Progenitor cell of endocrine pancreas (in vitro differentiated cells): ENCODE results near the gene CAP1. TPM values are rescaled to one million over a fixed set of nuclear protein-coding genes. Genes with fewer than 3 reads are reported as not detected.

Source experiments
- DNase-seq: peaks from one replicate; pipeline ENCODE4 v3.0.0; 2021; ENCODE audit warnings: low spot score; ENCODE audit not compliant: unreplicated experiment
- H3K27ac Mint-ChIP-seq: 2 replicates; pipeline ENCODE4 v1.8.0; 2021; ENCODE audit warnings: mild to moderate bottlenecking, moderate library complexity, mixed read lengths
- H3K27me3 Mint-ChIP-seq: 2 replicates; pipeline ENCODE4 v1.8.0; 2021; ENCODE audit warnings: mixed read lengths
- H3K36me3 Mint-ChIP-seq: 2 replicates; pipeline ENCODE4 v1.8.0; 2022; ENCODE audit warnings: mixed read lengths; ENCODE audit not compliant: insufficient read depth
- H3K4me1 Mint-ChIP-seq: 2 replicates; pipeline ENCODE4 v1.8.0; 2021; ENCODE audit warnings: low read depth, mixed read lengths
- H3K4me3 Mint-ChIP-seq: 2 replicates; pipeline ENCODE4 v1.8.0; 2021; ENCODE audit warnings: low read depth, mild to moderate bottlenecking, moderate library complexity, mixed read lengths
- H3K9me3 Mint-ChIP-seq: 2 replicates; pipeline ENCODE4 v1.8.0; 2021; ENCODE audit warnings: low read depth, mixed read lengths
- CTCF ChIP-seq: fragments of 200-600 bp; sonication (generic); IDR thresholded peaks from one replicate; pipeline ENCODE4 v1.5.0; 2021; ENCODE audit warnings: antibody characterized with exemption, mild to moderate bottlenecking; ENCODE audit not compliant: unreplicated experiment
- total RNA-seq: library from RNA; stranded (reverse); gene quantifications from 2 replicates; pipeline ENCODE4 v1.2.1, GENCODE V29; 2021

Gene CAP1
- total RNA-seq, 1 donor from 2014 or later: 154 TPM

- no peak for DNase-seq
- H3K9me3 Mint-ChIP-seq: no peaks in the 10 kb centered on the region
- no peaks in the 10 kb centered on the region for H3K27me3 Mint-ChIP-seq
- H3K4me1 Mint-ChIP-seq: peaks cover 14% of the 10 kb centered on the region
- H3K27ac Mint-ChIP-seq: no peak overlapping the region
- H3K36me3 Mint-ChIP-seq: peaks cover 6% of the 10 kb centered on the region
- TF ChIP-seq CTCF: no peak
- no peak overlapping the region for H3K4me3 Mint-ChIP-seq
Observed at GRCh38 chr1:40045766-40046165, 5.2 kb downstream of the CAP1 start.

GRCh38 chr1:40047276-40047675 lies 6.7 kb downstream of the CAP1 start:
- Mint-ChIP-seq H3K9me3 (no peaks in the 10 kb centered on the region), H3K27me3 (no peaks in the 10 kb centered on the region), H3K36me3 (peaks cover 8% of the 10 kb centered on the region), H3K27ac (no peak overlapping the region), H3K4me1 (peaks cover 6% of the 10 kb centered on the region), H3K4me3 (no peak overlapping the region)
- no peak for DNase-seq
- TF ChIP-seq CTCF: no peak

- no peaks in the 10 kb centered on the region for H3K9me3 Mint-ChIP-seq
- TF ChIP-seq CTCF: no peak
- H3K27ac Mint-ChIP-seq: no peak overlapping the region
- DNase-seq: no peak
- no peaks in the 10 kb centered on the region for H3K27me3 Mint-ChIP-seq
- H3K4me3 Mint-ChIP-seq: no peak overlapping the region
- peaks cover 8% of the 10 kb centered on the region for H3K36me3 Mint-ChIP-seq
- peaks cover 2% of the 10 kb centered on the region for H3K4me1 Mint-ChIP-seq
Observed at GRCh38 chr1:40047769-40048168, 7.2 kb downstream of the CAP1 start.

- Mint-ChIP-seq H3K36me3 (peaks cover 4% of the 10 kb centered on the region), H3K4me1 (no peaks in the 10 kb centered on the region), H3K27me3 (no peaks in the 10 kb centered on the region), H3K9me3 (no peaks in the 10 kb centered on the region), H3K27ac (no peak overlapping the region), H3K4me3 (no peak overlapping the region)
- DNase-seq: no peak
- no peak for TF ChIP-seq CTCF
Observed at GRCh38 chr1:40049725-40050124, 9.2 kb downstream of the CAP1 start.

- no peaks in the 10 kb centered on the region for H3K27me3 Mint-ChIP-seq
- DNase-seq: no peak
- H3K4me3 Mint-ChIP-seq: no peak overlapping the region
- no peak overlapping the region for H3K27ac Mint-ChIP-seq
- H3K4me1 Mint-ChIP-seq: no peaks in the 10 kb centered on the region
- no peaks in the 10 kb centered on the region for H3K9me3 Mint-ChIP-seq
- H3K36me3 Mint-ChIP-seq: peaks cover 4% of the 10 kb centered on the region
- TF ChIP-seq CTCF: no peak
Observed at GRCh38 chr1:40050863-40051262, 10.3 kb downstream of the CAP1 start.
